HG02571 (cell line): ENCODE results near the gene IMPDH1.

Experiments used
- ATAC-seq: cut with Tn5 transposase; IDR thresholded peaks from one replicate; pipeline ENCODE4 v1.9.1; 2021; ENCODE audit warnings: mild to moderate bottlenecking, moderate library complexity; ENCODE audit not compliant: unreplicated experiment

Gene IMPDH1

DNA sequence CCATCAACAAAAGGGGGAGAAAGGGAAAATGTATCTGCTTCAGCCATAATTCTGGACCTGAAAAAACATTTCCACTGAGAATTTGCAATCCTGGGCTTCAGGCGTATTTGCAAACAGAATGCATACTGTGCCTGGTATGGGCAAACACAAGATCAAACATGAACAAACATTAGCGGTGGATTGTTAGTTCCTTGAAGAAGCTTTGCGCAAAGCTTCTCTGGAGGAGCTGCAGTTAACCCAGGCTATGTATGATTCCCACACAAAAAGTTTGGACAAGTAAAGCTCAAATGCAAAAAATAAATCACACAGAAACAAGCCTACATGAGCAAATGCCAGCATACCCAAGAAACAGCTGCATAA lies 25.5 kb upstream of the IMPDH1 start:
- ATAC-seq = no peak

DNA sequence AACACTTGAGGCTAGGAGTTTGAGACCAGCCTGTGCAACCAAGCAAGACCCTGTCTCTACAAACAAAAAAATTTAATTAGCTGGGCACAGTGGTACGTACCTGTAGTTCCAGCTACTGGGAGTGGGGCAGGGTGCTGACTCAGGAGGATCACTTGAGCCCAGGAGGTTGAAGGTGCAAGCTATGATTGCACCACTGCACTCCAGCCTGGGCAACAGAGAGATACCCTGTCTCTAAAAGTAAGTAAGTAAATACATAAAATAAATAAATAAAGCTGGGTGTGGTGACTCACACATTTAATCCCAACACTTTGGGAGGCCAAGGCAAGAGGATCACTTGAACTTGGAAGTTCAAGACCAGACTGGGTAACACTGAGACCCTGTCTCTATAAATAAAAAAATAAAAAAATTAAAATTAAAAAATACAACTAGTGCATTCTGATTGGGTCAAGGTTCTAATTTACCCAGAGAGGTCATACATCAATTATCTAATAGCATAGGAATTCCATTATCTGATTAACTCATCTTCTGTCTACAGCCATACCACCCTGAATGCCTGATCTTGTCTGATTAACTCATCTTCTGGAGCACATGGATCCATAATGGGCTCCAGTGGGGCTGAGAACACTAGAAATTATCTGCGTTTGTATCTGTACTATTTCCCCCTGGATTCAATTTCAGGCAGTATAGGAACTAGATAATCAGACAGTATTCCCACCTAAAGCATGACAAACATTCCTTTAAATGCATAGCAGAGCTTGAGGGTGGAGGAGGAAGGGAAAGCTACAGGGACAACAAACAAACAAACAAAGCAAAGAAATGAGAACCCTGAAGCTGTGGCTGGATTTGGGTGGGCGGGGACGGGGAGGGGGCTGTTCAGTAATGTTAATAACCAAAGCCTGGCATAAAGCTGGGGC lies 24.9 kb upstream of the IMPDH1 start:
- ATAC-seq = no peak

DNA sequence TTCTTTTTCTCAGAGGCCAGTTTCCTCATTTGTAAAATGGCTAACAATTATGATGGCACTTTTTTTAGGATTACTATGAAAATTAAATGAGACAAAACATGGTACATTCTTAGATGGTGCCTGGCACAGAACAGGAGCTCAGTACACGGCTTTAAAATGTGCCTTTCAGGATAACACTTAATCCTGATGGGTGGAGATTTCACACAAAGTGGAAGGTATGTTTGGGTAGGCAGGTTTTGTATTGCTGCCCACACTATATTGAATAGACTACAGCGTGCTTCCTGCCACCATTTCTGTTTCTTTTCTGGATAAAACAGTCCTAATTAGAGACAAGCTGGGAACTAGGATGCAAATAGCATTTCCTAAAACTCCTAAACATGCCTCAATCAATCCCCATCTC lies 22.0 kb upstream of the IMPDH1 start:
- ATAC-seq = no peak

DNA sequence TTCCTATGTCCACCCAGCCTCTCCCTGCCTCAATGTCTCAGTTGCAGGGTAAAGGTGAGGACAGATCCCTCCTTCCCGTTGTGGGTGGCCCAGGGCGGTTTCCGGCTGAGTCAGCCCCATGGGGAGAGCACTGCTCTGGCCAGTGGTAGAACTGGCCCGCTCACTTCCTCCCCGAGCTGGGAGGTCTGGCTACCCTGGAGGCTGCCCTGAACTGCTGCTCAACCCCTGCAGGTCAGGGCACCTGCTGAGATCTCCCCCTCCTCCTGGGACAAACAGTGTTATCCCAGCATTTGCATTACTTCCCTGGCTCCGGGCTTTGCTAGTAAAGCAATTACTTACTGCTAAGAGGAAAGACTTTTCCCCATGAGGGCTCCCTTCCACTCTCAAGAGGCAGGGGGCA lies 21.4 kb upstream of the IMPDH1 start:
- no peak for ATAC-seq

DNA sequence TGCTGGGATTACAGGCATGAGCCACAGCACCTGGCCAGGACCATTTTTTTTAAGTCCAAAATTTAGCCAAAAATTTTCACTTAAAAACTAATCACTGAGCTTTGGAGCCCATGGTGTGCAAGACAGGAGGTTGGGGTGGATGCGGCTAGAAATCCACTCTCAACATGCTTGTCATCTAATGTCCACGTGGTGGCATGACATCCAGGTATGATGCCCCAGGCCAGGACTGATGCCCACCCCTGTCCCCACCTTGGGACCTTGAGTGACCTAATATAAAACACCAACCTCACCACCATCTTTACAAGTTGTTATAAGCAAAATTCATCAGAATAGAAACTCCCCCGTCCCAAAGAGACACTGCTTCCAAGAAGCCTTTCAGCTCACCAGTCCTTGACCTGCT lies 20.4 kb upstream of the IMPDH1 start:
- ATAC-seq = no peak

DNA sequence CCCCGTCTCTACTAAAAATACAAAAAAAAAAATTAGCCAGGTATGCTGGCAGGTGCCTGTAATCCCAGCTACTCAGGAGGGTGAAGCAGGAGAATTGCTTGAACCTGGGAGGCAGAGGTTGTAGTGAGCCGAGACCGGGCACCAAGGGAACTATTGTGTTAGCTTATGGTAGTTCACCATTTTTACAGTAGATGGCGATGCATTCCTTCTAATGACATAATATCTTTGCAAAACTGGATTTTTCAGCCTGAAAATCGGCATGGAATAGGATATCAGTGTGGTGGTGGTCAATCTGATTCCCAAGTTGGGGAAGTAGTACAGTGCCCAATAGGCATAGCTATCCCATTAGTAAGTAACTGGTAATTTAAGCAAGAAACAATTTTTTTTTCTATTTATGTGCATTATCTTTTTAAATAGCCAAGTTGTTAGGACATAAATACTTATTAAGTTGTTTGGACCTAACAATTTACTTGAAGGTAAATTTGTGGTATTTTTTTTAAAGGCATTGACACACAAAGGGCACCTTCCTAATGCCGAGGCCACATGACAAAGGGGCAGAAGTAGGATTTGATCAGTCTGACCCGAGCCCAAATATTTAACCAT lies 17.6 kb upstream of the IMPDH1 start:
- no peak for ATAC-seq

DNA sequence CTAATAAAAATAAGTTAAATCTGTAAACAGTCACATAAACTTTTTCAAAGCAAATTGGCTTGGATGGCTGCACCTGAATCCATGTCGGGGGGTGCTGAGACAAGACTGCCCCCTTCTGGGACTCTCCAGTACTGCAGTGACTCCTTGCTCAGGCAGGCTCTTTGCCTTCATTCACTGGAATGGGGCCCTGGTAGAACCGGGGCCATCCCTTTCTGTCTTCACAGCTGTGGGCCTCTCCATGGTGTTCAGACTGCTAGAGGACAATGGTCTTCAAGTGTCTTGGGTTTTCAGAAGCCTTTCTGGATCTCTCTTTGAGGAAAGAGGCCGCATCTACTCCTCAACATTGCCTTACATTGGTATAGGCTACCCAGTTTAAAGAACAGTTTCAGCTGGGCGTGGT lies 16.1 kb upstream of the IMPDH1 start:
- no peak for ATAC-seq

DNA sequence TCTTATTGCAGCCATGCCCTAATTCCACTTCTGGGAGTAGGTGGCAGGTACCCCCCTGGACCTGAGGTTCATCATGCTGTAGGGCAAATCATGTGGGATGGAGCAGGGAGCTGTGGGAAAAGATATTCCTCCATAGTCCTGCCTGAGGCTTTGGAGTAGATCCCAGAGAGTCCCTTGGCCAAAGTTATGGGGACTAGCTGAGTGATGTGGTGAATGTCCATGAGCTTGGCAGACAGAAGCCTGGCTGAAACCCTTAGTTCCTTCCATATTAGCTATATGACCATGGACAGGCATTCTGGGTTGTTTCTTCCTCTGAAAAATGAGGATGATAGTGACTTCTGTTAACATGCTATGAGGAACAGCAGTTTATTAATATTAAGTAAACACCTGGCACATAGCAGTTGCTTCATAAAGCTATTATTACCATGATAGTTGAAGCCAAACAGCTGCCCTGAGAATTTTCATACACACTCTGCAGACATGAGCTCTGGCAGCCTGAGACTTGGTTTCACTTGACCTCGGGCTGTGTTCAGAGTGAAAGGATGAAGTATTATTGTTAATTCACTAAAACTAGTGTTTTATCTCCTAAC lies 15.0 kb upstream of the IMPDH1 start:
- ATAC-seq = no peak

DNA sequence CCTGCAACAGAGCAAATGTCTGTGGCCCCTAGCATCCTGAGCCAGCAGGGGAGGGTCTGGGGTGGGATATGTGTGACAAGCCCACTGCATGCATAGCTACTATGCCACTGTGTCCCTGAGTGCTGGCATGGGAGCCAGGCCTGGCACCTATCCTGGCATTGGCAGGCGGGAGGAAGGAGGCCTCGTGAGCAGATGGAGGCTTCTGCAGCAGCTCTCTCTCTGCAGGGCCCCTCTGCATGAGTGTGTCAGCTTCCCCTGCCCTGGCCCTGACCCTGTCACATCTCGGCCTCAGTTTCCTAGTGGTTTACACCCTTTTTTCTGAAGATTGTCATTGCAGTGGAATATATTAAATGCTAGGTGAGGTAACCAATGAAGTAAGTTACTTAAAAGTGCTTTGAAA lies 13.1 kb upstream of the IMPDH1 start:
- no peak for ATAC-seq

DNA sequence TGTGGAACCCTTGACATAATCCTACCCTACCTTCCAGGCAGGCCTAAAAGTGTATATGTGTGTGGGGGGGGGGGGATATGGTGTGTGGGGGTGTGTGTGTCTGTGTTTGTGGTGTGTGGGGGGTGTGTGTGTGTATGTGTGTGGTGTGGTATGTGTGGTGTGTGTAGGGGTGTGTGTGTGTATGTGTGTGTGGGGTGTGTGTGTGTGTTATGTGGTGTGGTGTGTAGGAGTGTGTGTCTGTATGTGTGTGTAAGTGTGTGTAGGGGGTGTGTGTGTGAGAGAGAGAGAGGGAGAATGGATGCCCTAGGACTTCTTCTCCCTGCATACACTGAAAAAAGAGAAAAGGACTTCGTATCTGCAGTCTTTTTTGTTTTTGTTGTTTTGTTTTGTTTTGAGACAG lies 12.3 kb upstream of the IMPDH1 start:
- no peak for ATAC-seq

DNA sequence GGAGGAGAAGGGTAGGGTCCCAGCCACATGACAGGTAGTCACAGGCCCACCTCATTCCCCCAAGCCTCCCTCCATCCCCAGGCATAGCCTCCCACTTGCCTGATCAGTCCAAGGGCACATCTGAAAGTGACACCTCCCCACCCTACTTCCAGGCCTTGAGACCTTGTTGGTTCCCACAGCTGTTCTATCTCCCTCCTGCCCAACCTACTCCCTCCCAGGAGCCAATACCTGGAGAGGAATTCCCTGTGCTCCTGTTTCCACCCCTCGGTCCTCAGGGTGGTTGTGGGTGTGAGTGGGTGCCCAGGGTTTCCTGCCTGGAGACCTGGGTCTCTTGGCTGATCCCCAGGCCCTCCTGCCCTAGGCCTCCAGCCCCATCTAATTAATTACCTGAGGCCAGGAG lies 11.6 kb upstream of the IMPDH1 start:
- no peak for ATAC-seq

DNA sequence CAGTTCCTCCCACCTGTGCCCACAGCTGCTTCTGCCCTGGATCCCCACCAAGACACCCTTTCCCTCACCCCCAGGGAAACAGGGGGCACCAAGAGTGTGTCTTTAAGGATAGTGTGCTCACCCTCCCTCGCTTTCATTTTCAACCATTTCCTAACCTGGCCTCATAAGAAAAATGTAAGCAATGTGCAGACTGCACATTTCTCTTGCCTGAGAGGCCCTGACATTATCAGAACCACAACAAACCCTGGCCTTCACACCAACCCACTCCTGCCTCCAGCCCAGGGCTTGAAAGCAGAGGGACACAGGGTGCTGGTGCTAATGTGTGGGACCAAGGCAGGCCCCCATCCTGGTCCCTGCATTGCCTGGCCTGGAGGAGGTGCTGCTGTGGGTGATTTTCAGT lies 11.0 kb upstream of the IMPDH1 start:
- ATAC-seq = no peak

DNA sequence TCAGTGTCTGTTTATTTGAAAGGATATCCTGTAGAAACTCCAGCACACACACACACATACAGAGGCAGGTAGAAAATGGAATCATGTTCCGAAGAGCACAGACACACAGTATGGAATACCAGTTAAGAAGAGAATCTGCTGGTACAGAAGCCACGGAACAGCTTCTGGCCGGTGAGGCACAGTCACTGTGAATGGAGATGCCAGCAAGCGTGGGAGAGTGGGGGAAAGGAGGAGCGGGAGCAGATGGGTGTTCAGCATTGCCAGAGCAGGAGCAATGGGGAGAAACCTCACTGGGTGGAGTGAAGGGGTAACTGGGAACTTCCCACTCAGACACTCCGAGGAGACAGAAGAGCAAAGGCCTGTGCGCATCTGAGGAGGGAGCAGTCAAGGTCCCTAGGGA lies 9.5 kb upstream of the IMPDH1 start:
- no peak for ATAC-seq

DNA sequence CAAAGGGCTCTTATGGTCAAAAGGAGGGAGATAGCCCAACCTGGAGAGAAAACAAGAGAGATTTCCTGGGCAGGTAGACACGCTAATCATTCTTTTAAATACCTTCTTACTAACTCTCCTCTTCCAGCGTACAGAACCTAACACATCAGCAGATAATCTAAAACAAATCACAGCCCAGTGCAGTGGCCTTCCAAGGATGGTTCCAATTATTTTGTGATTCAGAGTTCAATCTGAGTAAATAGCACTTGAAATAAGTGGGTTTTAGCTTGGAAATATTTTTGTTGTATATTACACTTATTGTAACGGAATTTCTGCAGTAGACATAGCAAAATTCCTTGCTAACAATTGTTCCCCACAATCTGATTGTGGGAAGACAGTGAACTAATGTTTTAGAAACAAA lies 7.3 kb upstream of the IMPDH1 start:
- ATAC-seq = no peak

DNA sequence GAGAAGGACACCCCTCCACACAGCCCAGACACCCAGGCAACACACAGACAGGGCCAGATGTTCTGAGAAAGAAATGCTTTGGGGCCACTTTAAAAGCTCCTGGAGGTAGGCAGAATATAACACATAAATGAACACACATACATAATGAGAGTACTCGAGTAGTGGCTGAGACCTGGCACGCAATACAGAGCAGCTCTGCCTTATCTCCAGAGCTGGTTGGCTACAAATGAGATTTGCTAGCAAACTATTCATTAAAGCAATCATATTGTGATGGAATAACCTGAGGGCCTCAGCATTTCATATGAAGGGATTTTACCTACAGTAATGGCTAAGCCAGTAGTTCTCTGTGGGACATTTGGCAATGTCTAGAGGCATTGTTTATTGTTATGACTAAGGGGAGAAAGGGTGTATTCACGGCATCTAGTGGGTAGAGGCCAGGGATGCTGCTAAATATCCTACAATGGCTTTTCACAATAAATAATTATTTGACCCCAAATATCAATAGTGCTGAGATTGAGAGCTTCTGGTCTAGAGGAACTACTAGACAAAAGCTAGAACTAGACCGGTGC lies 5.5 kb upstream of the IMPDH1 start:
- ATAC-seq = no peak

DNA sequence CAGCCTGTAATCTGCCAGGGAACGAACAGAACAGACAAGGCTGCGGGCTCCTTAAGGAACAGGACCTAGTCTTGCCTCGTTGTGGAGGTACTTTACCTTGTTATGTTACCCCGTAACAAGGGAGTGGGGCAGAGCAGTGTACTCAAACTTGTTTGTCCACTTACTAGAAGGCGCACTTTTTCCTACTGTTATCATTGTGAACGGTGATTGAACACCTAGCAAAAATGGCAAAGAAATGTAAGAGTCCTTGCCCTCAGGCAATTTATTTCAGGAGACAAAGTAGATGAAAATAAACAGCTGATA lies 620 bp upstream of the IMPDH1 start:
- no peak for ATAC-seq

DNA sequence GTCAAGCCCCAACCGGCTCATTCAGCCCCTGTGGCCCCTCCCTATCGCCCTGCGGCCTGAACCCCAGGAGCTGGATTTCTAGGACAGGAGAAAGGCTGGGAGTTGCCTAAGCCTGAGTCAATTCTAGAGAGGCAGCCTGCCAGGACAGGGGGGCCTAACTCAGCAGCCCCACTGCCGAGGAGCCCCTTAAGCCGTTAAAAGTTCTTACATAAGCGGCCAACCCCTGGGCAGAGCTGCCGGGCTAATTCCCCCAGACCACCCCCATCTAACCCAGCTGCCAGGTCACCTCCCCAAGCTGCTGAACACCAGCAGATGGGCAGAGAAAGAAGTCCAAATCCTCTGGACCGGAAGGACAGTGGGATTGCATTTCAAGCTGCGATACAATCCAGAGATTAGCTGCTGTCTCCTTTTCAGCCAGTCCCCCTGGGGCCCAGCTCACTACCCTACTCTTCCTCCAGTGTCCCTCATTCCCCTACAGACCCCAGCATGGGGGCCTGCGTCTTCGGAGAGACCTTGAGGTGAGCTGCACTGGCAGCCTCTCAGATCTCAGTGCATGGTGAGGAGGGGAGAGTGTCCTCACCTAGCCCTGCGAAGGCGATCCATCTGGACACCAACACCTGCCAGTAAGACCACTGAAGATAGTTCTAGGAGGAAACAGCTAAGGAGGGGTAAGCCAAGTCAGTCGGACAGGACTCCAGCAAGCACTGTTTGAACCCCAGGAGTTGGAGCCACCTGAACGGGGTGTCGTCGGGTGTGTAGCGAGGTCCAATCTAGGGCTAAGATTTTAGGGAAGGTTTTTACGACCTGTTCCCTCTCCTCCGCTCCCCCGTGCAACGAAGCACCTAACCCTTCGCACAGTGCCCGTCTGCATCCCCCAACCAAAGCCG lies 830 bp downstream of the IMPDH1 start:
- ATAC-seq = no peak

DNA sequence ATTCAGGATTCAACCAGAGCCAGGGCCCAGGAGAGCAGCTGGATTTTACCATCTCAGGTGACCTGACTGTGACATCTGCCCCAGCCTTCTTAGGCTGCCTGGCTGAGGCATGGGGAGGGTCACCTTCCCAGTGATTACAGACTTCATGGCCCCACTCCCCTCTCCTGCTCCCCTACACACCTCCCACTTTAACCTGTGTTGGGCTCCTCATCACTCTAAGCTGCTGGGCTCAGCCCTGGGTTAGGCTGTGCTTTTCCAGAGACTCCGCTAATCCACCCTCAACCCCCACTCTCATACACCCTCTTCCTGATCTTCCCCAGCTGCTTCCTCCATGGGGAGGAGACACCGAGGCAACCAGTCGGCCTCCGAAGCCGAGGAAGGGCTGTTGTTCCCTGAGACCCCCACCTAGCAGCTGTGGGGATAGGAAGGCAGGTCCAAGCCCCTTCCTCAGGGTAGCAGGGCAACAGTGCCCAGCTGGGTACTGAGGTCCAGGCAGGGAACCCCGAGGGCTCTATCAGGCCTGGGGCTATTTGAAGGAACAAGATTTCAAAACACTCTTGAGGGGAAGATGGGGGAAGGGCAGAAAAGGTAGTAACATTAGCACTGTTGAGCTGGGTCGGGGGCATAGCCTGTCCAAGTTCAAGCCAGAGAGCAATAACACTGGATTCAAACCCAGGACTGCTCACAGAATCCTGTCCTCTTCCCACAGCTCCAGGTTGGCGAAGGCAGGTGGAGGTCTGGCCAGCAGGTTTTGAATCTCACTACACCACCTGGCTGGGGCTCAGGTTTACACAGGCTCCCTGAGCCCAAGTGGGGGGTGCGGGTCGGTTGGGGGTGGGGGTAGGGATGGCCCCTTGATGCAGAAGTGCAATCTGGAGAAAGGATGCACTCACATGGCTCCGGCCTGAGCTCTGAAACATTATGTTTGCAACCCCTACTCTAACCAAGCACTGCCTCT lies 1.8 kb downstream of the IMPDH1 start:
- no peak for ATAC-seq

DNA sequence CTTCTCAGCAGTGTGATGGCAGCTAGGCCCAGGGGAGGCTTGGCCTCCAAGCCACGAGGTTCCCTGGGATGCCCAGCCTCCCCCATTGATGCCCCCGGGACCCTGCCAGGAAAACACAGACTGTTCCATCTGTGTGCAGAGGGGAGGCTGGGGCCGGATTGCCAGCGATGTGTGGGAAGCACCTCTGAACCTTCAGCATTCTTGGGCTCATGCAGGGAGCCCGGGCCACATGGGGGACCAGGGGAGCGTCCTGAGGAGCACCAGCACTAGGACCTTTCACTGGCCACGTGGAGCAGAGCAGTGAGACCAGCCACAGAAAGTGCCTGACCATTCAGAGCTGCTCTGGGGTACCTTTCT lies 2.6 kb downstream of the IMPDH1 start:
- no peak for ATAC-seq
